ENCODE measurements around the gene SLC39A13. TPM values are rescaled to one million over a fixed set of nuclear protein-coding genes. Genes with fewer than 3 reads are reported as not detected.

The SLC39A13 gene
- total and polyA plus RNA-seq, 2 of the 13 experiments (the other 11 are each of a cell fraction or from before 2014, with no cell fraction given), result 15.3 to 30.5 TPM

DNA sequence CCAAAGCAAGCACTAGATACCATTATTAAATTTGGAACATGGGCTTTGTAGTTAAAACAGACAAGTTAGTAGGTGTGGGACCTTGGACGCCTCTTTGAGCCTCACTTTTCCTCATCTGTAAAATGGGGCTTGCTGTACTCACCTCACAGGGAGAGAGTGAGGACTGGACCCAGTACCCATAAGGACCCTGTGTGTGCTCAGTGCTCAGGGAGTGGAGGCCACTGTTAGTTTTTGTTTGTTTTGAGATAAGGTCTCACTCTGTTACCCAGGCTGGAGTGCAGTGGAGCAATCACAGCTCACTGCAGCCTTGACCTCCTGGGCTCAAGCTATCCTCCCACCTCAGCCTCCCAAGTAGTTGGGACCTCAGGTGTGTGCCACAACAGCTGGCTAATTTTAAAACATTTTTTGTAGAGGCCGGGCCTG lies 31.7 kb downstream of the SLC39A13 start (continued):
- TF ChIP-seq FOXJ3 (CRISPR knock-in tag; IDR thresholded peaks at IDR 0.05; ENCODE audit: borderline replicate concordance) (no peak), ZNF230 (CRISPR knock-in tag; IDR thresholded peaks at IDR 0.05) (no peak), BORCS8-MEF2B (CRISPR knock-in tag; IDR thresholded peaks at IDR 0.05) (no peak), RXRA (CRISPR knock-in tag; IDR thresholded peaks at IDR 0.05) (no peak), KMT2A (CRISPR knock-in tag; IDR thresholded peaks at IDR 0.05) (no peak), SRF (IDR thresholded peaks at IDR 0.05; ENCODE audit: low read depth, low read length) (no peak), EEA1 (CRISPR knock-in tag; IDR thresholded peaks at IDR 0.05; ENCODE audit: borderline replicate concordance) (no peak), MED8 (CRISPR knock-in tag; IDR thresholded peaks at IDR 0.05; ENCODE audit: insufficient replicate concordance) (no peak), MEIS2 (CRISPR knock-in tag; IDR thresholded peaks at IDR 0.05) (no peak)
- TF ChIP-seq, protein P1, sequence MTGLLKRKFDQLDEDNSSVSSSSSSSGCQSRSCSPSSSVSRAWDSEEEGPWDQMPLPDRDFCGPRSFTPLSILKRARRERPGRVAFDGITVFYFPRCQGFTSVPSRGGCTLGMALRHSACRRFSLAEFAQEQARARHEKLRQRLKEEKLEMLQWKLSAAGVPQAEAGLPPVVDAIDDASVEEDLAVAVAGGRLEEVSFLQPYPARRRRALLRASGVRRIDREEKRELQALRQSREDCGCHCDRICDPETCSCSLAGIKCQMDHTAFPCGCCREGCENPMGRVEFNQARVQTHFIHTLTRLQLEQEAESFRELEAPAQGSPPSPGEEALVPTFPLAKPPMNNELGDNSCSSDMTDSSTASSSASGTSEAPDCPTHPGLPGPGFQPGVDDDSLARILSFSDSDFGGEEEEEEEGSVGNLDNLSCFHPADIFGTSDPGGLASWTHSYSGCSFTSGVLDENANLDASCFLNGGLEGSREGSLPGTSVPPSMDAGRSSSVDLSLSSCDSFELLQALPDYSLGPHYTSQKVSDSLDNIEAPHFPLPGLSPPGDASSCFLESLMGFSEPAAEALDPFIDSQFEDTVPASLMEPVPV (CRISPR knock-in tag; IDR thresholded peaks at IDR 0.05), result no peak
- TF ChIP-seq, protein P2, sequence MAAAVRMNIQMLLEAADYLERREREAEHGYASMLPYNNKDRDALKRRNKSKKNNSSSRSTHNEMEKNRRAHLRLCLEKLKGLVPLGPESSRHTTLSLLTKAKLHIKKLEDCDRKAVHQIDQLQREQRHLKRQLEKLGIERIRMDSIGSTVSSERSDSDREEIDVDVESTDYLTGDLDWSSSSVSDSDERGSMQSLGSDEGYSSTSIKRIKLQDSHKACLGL (CRISPR knock-in tag; IDR thresholded peaks at IDR 0.05), result no peak
- TF ChIP-seq, protein P3, sequence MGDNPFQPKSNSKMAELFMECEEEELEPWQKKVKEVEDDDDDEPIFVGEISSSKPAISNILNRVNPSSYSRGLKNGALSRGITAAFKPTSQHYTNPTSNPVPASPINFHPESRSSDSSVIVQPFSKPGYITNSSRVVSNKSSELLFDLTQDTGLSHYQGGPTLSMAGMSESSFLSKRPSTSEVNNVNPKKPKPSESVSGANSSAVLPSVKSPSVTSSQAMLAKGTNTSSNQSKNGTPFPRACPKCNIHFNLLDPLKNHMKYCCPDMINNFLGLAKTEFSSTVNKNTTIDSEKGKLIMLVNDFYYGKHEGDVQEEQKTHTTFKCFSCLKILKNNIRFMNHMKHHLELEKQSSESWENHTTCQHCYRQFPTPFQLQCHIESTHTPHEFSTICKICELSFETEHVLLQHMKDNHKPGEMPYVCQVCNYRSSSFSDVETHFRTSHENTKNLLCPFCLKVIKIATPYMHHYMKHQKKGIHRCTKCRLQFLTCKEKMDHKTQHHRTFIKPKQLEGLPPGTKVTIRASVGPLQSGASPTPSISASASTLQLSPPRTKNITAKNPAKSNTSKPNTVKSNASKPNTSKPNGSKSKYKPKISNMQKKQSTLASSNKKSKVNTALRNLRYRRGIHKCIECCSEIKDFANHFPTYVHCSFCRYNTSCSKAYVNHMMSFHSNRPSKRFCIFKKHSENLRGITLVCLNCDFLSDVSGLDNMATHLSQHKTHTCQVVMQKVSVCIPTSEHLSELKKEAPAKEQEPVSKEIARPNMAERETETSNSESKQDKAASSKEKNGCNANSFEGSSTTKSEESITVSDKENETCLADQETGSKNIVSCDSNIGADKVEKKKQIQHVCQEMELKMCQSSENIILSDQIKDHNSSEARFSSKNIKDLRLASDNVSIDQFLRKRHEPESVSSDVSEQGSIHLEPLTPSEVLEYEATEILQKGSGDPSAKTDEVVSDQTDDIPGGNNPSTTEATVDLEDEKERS (CRISPR knock-in tag; IDR thresholded peaks at IDR 0.05), result no peak
- TF ChIP-seq, protein P4, sequence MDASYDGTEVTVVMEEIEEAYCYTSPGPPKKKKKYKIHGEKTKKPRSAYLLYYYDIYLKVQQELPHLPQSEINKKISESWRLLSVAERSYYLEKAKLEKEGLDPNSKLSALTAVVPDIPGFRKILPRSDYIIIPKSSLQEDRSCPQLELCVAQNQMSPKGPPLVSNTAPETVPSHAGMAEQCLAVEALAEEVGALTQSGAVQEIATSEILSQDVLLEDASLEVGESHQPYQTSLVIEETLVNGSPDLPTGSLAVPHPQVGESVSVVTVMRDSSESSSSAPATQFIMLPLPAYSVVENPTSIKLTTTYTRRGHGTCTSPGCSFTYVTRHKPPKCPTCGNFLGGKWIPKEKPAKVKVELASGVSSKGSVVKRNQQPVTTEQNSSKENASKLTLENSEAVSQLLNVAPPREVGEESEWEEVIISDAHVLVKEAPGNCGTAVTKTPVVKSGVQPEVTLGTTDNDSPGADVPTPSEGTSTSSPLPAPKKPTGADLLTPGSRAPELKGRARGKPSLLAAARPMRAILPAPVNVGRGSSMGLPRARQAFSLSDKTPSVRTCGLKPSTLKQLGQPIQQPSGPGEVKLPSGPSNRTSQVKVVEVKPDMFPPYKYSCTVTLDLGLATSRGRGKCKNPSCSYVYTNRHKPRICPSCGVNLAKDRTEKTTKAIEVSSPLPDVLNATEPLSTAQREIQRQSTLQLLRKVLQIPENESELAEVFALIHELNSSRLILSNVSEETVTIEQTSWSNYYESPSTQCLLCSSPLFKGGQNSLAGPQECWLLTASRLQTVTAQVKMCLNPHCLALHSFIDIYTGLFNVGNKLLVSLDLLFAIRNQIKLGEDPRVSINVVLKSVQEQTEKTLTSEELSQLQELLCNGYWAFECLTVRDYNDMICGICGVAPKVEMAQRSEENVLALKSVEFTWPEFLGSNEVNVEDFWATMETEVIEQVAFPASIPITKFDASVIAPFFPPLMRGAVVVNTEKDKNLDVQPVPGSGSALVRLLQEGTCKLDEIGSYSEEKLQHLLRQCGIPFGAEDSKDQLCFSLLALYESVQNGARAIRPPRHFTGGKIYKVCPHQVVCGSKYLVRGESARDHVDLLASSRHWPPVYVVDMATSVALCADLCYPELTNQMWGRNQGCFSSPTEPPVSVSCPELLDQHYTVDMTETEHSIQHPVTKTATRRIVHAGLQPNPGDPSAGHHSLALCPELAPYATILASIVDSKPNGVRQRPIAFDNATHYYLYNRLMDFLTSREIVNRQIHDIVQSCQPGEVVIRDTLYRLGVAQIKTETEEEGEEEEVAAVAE (CRISPR knock-in tag; IDR thresholded peaks at IDR 0.05; ENCODE audit: borderline replicate concordance), result no peak
- TF ChIP-seq, protein P5, sequence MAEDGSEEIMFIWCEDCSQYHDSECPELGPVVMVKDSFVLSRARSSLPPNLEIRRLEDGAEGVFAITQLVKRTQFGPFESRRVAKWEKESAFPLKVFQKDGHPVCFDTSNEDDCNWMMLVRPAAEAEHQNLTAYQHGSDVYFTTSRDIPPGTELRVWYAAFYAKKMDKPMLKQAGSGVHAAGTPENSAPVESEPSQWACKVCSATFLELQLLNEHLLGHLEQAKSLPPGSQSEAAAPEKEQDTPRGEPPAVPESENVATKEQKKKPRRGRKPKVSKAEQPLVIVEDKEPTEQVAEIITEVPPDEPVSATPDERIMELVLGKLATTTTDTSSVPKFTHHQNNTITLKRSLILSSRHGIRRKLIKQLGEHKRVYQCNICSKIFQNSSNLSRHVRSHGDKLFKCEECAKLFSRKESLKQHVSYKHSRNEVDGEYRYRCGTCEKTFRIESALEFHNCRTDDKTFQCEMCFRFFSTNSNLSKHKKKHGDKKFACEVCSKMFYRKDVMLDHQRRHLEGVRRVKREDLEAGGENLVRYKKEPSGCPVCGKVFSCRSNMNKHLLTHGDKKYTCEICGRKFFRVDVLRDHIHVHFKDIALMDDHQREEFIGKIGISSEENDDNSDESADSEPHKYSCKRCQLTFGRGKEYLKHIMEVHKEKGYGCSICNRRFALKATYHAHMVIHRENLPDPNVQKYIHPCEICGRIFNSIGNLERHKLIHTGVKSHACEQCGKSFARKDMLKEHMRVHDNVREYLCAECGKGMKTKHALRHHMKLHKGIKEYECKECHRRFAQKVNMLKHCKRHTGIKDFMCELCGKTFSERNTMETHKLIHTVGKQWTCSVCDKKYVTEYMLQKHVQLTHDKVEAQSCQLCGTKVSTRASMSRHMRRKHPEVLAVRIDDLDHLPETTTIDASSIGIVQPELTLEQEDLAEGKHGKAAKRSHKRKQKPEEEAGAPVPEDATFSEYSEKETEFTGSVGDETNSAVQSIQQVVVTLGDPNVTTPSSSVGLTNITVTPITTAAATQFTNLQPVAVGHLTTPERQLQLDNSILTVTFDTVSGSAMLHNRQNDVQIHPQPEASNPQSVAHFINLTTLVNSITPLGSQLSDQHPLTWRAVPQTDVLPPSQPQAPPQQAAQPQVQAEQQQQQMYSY (CRISPR knock-in tag; IDR thresholded peaks at IDR 0.05), result no peak
- TF ChIP-seq, protein P6, sequence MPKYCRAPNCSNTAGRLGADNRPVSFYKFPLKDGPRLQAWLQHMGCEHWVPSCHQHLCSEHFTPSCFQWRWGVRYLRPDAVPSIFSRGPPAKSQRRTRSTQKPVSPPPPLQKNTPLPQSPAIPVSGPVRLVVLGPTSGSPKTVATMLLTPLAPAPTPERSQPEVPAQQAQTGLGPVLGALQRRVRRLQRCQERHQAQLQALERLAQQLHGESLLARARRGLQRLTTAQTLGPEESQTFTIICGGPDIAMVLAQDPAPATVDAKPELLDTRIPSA (CRISPR knock-in tag; IDR thresholded peaks at IDR 0.05; ENCODE audit: borderline replicate concordance), result no peak
